ENCODE data around the gene HSH2D. TPM values are rescaled to one million over a fixed set of nuclear protein-coding genes. Genes with fewer than 3 reads are reported as not detected.

The HSH2D gene
- total RNA-seq, 1 experiment from 2014 or later = 0.23 TPM

- Histone ChIP-seq H3K4me3 (ENCODE audit: low read depth, low read length) (no peak overlapping the region), H3K4me1 (peaks cover 5% of the 10 kb centered on the region; the same call in 1 of the 2 replicates), H3K9me3 (no peaks in the 10 kb centered on the region), H3K36me3 (ENCODE audit: control insufficient read depth, insufficient read depth, low read length) (no peaks in the 10 kb centered on the region), H3K27me3 (replicated peaks; ENCODE audit: control insufficient read depth, insufficient read depth, low read length) (no peaks in the 10 kb centered on the region)
- Mint-ChIP-seq H3K9me3 (ENCODE audit: unreplicated experiment) (no peaks in the 10 kb centered on the region), H3K4me1 (ENCODE audit: low read depth, unreplicated experiment) (no peaks in the 10 kb centered on the region), H3K27me3 (ENCODE audit: insufficient read depth, unreplicated experiment) (no peaks in the 10 kb centered on the region), H3K36me3 (ENCODE audit: insufficient read depth, unreplicated experiment) (no peaks in the 10 kb centered on the region), H3K27ac (ENCODE audit: unreplicated experiment) (no peak overlapping the region), H3K4me3 (ENCODE audit: unreplicated experiment) (no peak overlapping the region)
- intact Hi-C loops (cut with micrococcal nuclease; ENCODE audit: unreplicated experiment) = no loop called here
- no TSS peak for BruUV-seq (replicated peaks)
- no peak for TF ChIP-seq CTCF (IDR thresholded peaks at IDR 0.05; ENCODE audit: insufficient read depth in 1 of 2, low read depth in 1 of 2, low read length in 1 of 2, severe bottlenecking in 1 of 2, unreplicated experiment in 1 of 2)
- ChIA-PET CTCF (no interaction called here), POLR2A (no interaction called here)
- DNase-seq = no peak
Measured at GRCh38 chr19:16159655-16160054, 16.2 kb downstream of the HSH2D start.

- Mint-ChIP-seq H3K27ac (ENCODE audit: unreplicated experiment) (no peak overlapping the region), H3K4me3 (ENCODE audit: unreplicated experiment) (no peak overlapping the region), H3K27me3 (ENCODE audit: insufficient read depth, unreplicated experiment) (no peaks in the 10 kb centered on the region), H3K9me3 (ENCODE audit: unreplicated experiment) (no peaks in the 10 kb centered on the region), H3K4me1 (ENCODE audit: low read depth, unreplicated experiment) (no peaks in the 10 kb centered on the region), H3K36me3 (ENCODE audit: insufficient read depth, unreplicated experiment) (no peaks in the 10 kb centered on the region)
- no peak overlapping the region for H3K4me3 ChIP-seq (ENCODE audit: low read depth, low read length)
- BruUV-seq (replicated peaks) = no TSS peak
- no peaks in the 10 kb centered on the region for H3K27me3 ChIP-seq (replicated peaks; ENCODE audit: control insufficient read depth, insufficient read depth, low read length)
- no peaks in the 10 kb centered on the region for H3K9me3 ChIP-seq
- no peak for TF ChIP-seq CTCF (IDR thresholded peaks at IDR 0.05; ENCODE audit: insufficient read depth in 1 of 2, low read depth in 1 of 2, low read length in 1 of 2, severe bottlenecking in 1 of 2, unreplicated experiment in 1 of 2)
- H3K4me1 ChIP-seq = peaks cover 5% of the 10 kb centered on the region; the same call in 1 of the 2 replicates
- POLR2A ChIA-PET = no interaction called here
- intact Hi-C loops (cut with micrococcal nuclease; ENCODE audit: unreplicated experiment) = no loop called here
- H3K36me3 ChIP-seq (ENCODE audit: control insufficient read depth, insufficient read depth, low read length) = no peaks in the 10 kb centered on the region
- no peak for DNase-seq
- CTCF ChIA-PET = interaction anchor here (0.7 kb wide), 1 partner anchor 89 kb away, joined by 5 read pairs; no protein-coding TSS in a partner anchor
Measured at GRCh38 chr19:16160445-16160942, 17.0 kb downstream of the HSH2D start.

GRCh38 chr19:16160943-16161560 lies 17.6 kb downstream of the HSH2D start:
- H3K4me1 ChIP-seq = peaks cover 5% of the 10 kb centered on the region; the same call in 1 of the 2 replicates
- no peaks in the 10 kb centered on the region for H3K27me3 ChIP-seq (replicated peaks; ENCODE audit: control insufficient read depth, insufficient read depth, low read length)
- no peak overlapping the region for H3K4me3 Mint-ChIP-seq (ENCODE audit: unreplicated experiment)
- H3K27ac Mint-ChIP-seq (ENCODE audit: unreplicated experiment) = no peak overlapping the region
- BruUV-seq (replicated peaks) = no TSS peak
- TF ChIP-seq CTCF (IDR thresholded peaks at IDR 0.05; ENCODE audit: insufficient read depth in 1 of 2, low read depth in 1 of 2, low read length in 1 of 2, severe bottlenecking in 1 of 2, unreplicated experiment in 1 of 2) = no peak
- POLR2A ChIA-PET = no interaction called here
- intact Hi-C loops (cut with micrococcal nuclease; ENCODE audit: unreplicated experiment) = no loop called here
- H3K36me3 Mint-ChIP-seq (ENCODE audit: insufficient read depth, unreplicated experiment) = no peaks in the 10 kb centered on the region
- H3K4me3 ChIP-seq (ENCODE audit: low read depth, low read length) = no peak overlapping the region
- no peaks in the 10 kb centered on the region for H3K36me3 ChIP-seq (ENCODE audit: control insufficient read depth, insufficient read depth, low read length)
- no peaks in the 10 kb centered on the region for H3K9me3 Mint-ChIP-seq (ENCODE audit: unreplicated experiment)
- H3K4me1 Mint-ChIP-seq (ENCODE audit: low read depth, unreplicated experiment) = no peaks in the 10 kb centered on the region
- no peak for DNase-seq
- CTCF ChIA-PET = interaction anchor here (0.6 kb wide), 1 partner anchor 201 kb away, joined by 7 read pairs; no protein-coding TSS in a partner anchor
- H3K9me3 ChIP-seq = no peaks in the 10 kb centered on the region
- no peaks in the 10 kb centered on the region for H3K27me3 Mint-ChIP-seq (ENCODE audit: insufficient read depth, unreplicated experiment)

Measured in Caco-2 (cell line).